ENCODE data around the gene ARHGEF1.
A peak's percentile ranks its signal among the peaks of the same experiment; 100 is the strongest.
"Not testable (repeated sequence)": the region's sequence is repeated elsewhere in the genome, so short reads cannot be mapped to it uniquely, and the experiment has no call there.

ARHGEF1 gene

DNA sequence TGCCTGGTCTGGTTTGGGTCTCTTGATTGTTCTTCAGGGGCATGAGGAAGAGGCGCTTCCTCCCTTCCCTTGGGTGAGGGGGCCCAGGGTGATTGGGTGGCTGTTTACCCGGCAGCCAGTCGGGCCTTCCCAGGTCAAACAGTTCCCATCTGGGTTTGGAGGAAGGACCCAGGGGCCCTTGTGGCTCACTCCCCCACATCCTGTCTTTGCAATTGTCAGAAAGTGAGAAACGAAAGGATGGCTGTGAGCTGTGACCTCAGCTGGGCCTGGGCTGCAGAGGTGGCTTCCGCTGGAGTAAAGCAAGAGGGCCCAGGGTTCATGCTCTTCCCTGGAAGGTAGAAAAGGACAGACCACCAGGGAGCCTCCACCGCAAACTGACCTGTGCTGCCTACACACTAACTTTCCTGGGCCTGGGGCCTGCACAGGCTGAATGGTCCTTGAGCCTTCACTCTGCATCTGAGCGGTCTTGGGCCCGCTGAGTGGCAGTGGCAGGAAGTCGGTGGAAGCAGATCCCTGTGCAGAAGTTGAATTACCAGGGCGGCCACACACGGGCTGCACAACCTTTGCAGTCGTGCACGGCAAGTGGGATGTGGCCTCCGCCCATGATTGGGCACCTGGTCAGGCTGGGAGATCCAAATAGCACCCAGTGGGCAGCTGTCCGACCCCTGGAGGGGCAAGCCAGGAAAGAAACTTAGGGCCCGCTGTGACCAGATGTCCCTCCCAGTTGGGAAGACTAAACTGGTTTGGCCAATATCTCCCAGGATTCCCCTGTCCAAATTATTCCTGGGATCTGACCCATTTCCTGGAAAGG lies 11.2 kb upstream of the ARHGEF1 start:
- H3K4me1 ChIP-seq (ENCODE audit: insufficient read depth, insufficient read length) = peaks cover 8% of the 10 kb centered on the region
- H3K9ac ChIP-seq (ENCODE audit: insufficient read length, low read depth) = no peak overlapping the region
- no peak overlapping the region for H3K4me3 ChIP-seq (ENCODE audit: insufficient read length, low read depth)
- no peak for DNase-seq (ENCODE audit: low read depth, low spot score)
- H3K36me3 ChIP-seq (ENCODE audit: insufficient read depth, insufficient read length, low read length) = peaks cover 55% of the 10 kb centered on the region
- no peak for TF ChIP-seq SUZ12 (IDR thresholded peaks at IDR 0.05; ENCODE audit: extremely low read depth, insufficient read depth, insufficient read length)
- TF ChIP-seq ZNF274 (IDR thresholded peaks at IDR 0.05; ENCODE audit: low read depth, low read length) = no peak
- no peak for TF ChIP-seq YY1 (IDR thresholded peaks at IDR 0.05; ENCODE audit: insufficient read depth, insufficient read length)
- H3K9me3 ChIP-seq (ENCODE audit: insufficient read depth, low read length) = no peaks in the 10 kb centered on the region
- H3K27me3 ChIP-seq (ENCODE audit: insufficient read depth, insufficient read length) = no peaks in the 10 kb centered on the region

DNA sequence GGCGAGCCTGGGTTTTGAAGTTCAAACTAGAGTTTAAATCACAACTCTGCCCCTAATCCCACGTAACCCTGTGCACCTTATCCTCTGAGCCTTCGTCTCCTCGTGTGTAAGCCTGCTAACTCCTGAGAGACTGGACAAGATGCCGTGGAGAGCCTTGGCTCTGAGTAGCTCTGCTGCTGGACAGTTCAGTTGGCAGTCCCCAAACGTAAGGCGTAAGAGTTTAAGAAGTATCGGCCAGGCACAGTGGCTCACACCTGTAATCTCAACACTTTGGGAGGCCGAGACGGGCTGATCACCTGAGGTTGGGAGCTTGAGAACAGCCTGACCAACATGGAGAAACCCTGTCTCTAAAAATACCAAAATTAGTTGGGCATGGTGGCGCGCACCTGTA lies 10.6 kb upstream of the ARHGEF1 start:
- no peaks in the 10 kb centered on the region for H3K9me3 ChIP-seq (ENCODE audit: insufficient read depth, low read length)
- peaks cover 10% of the 10 kb centered on the region for H3K4me1 ChIP-seq (ENCODE audit: insufficient read depth, insufficient read length)
- H3K36me3 ChIP-seq (ENCODE audit: insufficient read depth, insufficient read length, low read length) = peaks cover 49% of the 10 kb centered on the region
- H3K9ac ChIP-seq (ENCODE audit: insufficient read length, low read depth) = no peak overlapping the region
- DNase-seq (ENCODE audit: low read depth, low spot score) = no peak
- no peak overlapping the region for H3K4me3 ChIP-seq (ENCODE audit: insufficient read length, low read depth)
- TF ChIP-seq ZNF274 (IDR thresholded peaks at IDR 0.05; ENCODE audit: low read depth, low read length) = no peak
- no peak for TF ChIP-seq YY1 (IDR thresholded peaks at IDR 0.05; ENCODE audit: insufficient read depth, insufficient read length)
- no peak for TF ChIP-seq SUZ12 (IDR thresholded peaks at IDR 0.05; ENCODE audit: extremely low read depth, insufficient read depth, insufficient read length)
- no peaks in the 10 kb centered on the region for H3K27me3 ChIP-seq (ENCODE audit: insufficient read depth, insufficient read length)

DNA sequence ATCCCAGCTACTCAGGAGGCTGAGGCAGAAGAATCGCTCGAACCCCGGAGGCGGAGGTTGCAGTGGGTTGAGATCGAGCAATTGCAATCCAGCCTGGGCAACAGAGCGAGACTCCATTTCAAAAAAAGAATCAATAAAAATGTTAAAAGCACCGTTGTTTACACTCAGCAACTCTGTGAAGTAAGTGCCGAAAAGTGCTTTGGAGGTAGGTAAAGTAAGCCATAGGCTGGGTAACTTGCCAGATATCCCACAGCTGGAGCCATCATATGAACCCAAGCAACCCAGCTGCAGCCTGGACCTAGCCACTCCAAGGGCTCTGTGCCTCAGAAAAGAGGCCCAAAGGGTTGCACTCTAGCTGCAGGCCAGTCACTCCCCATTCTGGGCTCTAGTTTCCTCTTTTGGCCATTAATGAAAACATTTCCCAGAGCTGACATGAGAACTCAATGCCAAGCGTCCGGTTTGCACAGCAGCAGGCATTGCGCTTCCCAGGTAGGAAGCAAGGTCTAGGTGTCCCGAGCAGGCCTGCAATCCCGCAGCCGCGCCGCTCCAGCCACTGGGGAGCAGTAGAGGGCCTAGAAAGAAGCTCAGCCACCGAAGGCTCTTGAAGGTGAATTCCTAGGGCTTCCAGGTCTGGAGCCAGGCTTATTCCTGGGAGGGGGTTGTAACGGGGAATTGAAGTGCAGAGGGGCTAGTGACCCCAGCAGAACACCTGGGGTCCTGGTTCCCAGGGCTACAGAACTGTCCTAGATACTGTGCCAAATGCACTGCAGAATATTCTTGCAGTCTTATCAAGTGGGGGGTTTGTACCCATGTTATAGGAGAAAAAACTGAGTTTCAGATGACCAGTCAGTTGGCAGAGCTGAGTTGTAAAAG lies 10.0 kb upstream of the ARHGEF1 start:
- peak; percentile 66 for DNase-seq (ENCODE audit: low read depth, low spot score)
- TF ChIP-seq YY1 (IDR thresholded peaks at IDR 0.05; ENCODE audit: insufficient read depth, insufficient read length) = no peak
- TF ChIP-seq SUZ12 (IDR thresholded peaks at IDR 0.05; ENCODE audit: extremely low read depth, insufficient read depth, insufficient read length) = no peak
- TF ChIP-seq ZNF274 (IDR thresholded peaks at IDR 0.05; ENCODE audit: low read depth, low read length) = no peak
- Histone ChIP-seq H3K4me1 (ENCODE audit: insufficient read depth, insufficient read length) (peaks cover 12% of the 10 kb centered on the region), H3K36me3 (ENCODE audit: insufficient read depth, insufficient read length, low read length) (peaks cover 43% of the 10 kb centered on the region), H3K4me3 (ENCODE audit: insufficient read length, low read depth) (no peak overlapping the region), H3K9me3 (ENCODE audit: insufficient read depth, low read length) (no peaks in the 10 kb centered on the region), H3K27me3 (ENCODE audit: insufficient read depth, insufficient read length) (no peaks in the 10 kb centered on the region), H3K9ac (ENCODE audit: insufficient read length, low read depth) (no peak overlapping the region)

DNA sequence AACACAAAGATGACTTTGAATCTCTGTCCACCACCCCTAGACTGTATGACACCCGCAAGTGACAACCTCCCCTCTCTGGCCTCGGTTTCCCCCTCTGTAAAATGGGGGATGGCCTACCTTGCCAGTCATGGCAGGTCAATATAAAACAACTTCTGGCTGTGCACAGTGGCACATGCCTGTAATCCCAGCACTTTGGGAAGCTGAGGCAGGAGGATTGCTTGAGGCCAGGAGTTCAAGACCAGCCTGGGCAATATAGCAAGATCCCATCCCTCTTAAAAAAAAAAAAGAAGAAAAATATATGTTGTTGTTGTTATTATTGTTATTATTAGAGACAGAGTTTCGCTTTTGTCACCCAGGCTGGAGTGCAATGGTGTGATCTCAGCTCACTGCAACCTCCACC lies 7.0 kb upstream of the ARHGEF1 start:
- H3K9me3 ChIP-seq (ENCODE audit: insufficient read depth, low read length); H3K27me3 ChIP-seq (ENCODE audit: insufficient read depth, insufficient read length); H3K4me1 ChIP-seq (ENCODE audit: insufficient read depth, insufficient read length); H3K4me3 ChIP-seq (ENCODE audit: insufficient read length, low read depth); H3K9ac ChIP-seq (ENCODE audit: insufficient read length, low read depth); DNase-seq (ENCODE audit: low read depth, low spot score): not testable (repeated sequence)
- H3K36me3 ChIP-seq (ENCODE audit: insufficient read depth, insufficient read length, low read length) = peaks cover 15% of the 10 kb centered on the region

DNA sequence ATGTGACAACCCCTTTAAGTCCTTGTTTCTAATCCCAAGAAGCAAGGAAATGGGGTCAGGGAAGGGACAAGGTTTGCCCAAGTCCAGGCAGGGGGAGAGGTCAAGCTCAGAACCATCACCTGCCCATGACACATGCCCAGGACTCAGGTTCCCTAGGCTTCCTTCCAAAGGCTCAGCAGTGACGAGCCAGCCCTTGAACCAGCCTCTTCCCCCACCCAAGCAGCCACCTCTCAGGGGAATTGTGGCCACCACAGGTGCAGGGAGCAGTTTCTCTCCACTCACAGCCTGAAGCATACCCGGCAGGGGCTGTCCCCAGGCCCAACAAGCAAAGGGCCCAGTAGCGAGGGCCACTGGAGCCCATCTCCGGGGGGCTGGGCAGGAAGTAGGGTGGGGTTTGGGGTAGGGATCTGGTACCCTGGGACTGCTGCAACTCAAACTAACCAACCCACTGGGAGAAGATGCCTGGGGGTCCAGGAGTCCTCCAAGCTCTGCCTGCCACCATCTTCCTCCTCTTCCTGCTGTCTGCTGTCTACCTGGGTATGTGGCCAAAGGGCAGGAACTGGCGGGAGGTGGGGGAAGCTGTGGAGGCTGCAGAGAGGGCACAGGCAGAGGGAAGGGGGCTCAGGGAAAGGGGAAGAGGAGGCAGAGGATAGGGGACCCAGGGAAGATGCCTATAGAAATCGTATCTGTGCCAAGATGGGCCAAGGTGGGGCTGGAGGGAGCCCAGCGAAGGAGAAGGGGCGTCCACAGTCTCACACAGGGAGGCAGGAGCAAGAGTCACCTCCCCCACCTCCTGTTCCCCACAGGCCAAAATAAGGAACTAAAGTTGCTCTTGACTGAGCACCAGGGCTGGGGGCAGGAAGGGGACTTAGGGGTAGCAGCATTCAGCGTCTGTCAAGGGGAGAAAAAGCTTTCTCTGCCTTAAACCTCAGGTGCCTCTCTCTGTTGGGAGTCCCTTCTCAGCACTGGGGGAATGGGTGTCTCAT lies 5.8 kb upstream of the ARHGEF1 start, which contains the start of gene CD79A:
Gene CD79A, plus strand, starts transcription at position 433 of the 986 bp plus-strand sequence. Its CDS starts 26 bp downstream, at position 459.
- no peak for TF ChIP-seq ZNF274 (IDR thresholded peaks at IDR 0.05; ENCODE audit: low read depth, low read length)
- TF ChIP-seq SUZ12 (IDR thresholded peaks at IDR 0.05; ENCODE audit: extremely low read depth, insufficient read depth, insufficient read length) = no peak
- TF ChIP-seq YY1 (IDR thresholded peaks at IDR 0.05; ENCODE audit: insufficient read depth, insufficient read length) = no peak
- Histone ChIP-seq H3K36me3 (ENCODE audit: insufficient read depth, insufficient read length, low read length) (peaks cover 3% of the 10 kb centered on the region), H3K9me3 (ENCODE audit: insufficient read depth, low read length) (no peaks in the 10 kb centered on the region), H3K4me1 (ENCODE audit: insufficient read depth, insufficient read length) (peaks cover 6% of the 10 kb centered on the region), H3K27me3 (ENCODE audit: insufficient read depth, insufficient read length) (peaks cover 9% of the 10 kb centered on the region), H3K4me3 (ENCODE audit: insufficient read length, low read depth) (no peak within 1 kb of the TSS), H3K9ac (ENCODE audit: insufficient read length, low read depth) (no peak within 1 kb of the TSS)
- DNase-seq (ENCODE audit: low read depth, low spot score) = no peak

DNA sequence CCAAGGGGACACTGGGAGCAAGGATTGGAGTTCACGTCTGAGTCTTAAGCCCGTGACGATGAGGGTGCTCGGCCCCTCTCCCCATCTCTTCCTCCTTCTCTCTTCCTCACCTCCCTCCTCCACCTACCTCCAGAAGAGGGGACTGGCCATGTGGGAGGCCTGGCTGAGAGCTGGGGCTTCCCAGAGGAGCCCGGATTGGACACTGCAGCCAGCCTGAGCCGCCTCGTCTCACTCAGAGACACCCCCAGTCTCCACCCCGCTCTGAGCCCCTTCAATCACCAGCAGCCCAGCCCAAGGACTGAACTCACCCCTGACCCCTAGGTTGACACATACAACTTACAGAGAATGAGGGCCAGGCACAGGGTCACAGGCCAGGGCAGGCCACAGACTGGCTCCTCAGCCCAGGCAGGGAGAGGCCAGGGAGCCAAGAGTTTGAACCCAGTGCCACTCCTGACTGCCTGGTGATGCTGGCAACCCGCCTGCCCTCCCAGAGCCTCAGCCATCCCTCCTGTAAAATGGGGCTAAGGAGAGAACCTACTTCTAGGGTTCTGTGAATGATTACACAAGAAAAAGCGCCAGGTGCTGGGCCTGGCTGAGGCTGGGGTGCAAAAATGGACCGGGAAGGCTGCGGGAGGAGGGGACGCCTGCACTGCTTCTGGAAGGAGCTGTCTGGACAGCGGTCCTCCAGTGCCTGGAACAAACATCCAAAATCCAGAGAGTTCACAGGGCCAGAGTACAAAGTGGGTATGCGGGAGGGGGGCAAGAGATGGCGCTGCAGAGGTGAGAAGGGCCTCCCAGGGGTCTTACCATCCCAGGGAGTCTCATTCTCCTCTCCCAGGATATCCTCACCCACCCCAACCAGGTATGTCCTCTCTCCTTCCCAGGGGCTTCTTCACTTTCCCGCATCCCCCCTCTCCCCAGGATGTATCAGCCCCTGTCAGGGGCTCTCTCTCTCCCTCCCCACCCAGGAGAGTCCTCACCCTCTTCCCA lies 4.8 kb upstream of the ARHGEF1 start:
- Histone ChIP-seq H3K9me3 (ENCODE audit: insufficient read depth, low read length) (no peaks in the 10 kb centered on the region), H3K4me3 (ENCODE audit: insufficient read length, low read depth) (no peak overlapping the region), H3K36me3 (ENCODE audit: insufficient read depth, insufficient read length, low read length) (no peaks in the 10 kb centered on the region), H3K4me1 (ENCODE audit: insufficient read depth, insufficient read length) (peaks cover 6% of the 10 kb centered on the region), H3K27me3 (ENCODE audit: insufficient read depth, insufficient read length) (peaks cover 19% of the 10 kb centered on the region), H3K9ac (ENCODE audit: insufficient read length, low read depth) (no peak overlapping the region)
- no peak for DNase-seq (ENCODE audit: low read depth, low spot score)
- TF ChIP-seq YY1 (IDR thresholded peaks at IDR 0.05; ENCODE audit: insufficient read depth, insufficient read length) = no peak
- no peak for TF ChIP-seq ZNF274 (IDR thresholded peaks at IDR 0.05; ENCODE audit: low read depth, low read length)
- TF ChIP-seq SUZ12 (IDR thresholded peaks at IDR 0.05; ENCODE audit: extremely low read depth, insufficient read depth, insufficient read length) = no peak
